SK-N-MC (cell line): ENCODE measurements around the gene BANP.

ENCODE experiments used
- EZH2 ChIP-seq: fragments of 200-600 bp; sonication (generic); IDR thresholded peaks from one replicate; pipeline ENCODE4 v1.6.1; 2017; ENCODE audit warnings: antibody characterized with exemption
- POLR2AphosphoS5 ChIP-seq: IDR thresholded peaks from 2 replicates; pipeline ENCODE4 v1.6.1; 2012; ENCODE audit warnings: mild to moderate bottlenecking, low read depth, low read length, borderline replicate concordance

DNA sequence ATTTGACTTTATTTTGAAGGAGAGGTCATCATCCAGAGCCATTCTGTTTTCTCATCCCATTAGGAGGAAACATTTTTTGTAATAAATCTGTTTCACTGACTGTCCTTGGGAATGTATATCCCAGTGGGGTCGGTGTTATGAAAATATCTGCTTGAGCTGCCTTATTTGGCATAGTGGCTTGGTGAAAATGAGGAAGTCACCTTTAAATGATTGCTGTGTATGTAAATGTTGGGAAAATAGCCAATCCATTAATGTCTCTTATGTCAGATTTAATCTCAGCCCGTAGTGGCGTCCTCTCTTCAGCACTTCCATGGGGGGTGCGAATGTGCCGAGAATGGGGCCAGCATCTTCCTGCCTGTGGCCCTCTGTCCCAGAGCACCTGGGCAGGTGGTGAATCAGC is 57.6 kb downstream of the BANP start:
- TF ChIP-seq EZH2 (no peak), POLR2AphosphoS5 (no peak)
